Keratinocyte (primary cell): ENCODE results near the gene C14orf93.

ENCODE experiments used
- CTCF ChIP-seq, 3 experiments: IDR thresholded peaks in 1 of 3; conservative IDR thresholded peaks in 1 of 3; optimal IDR thresholded peaks in 1 of 3; 2 replicates in 2 of 3; 3 replicates in 1 of 3; pipeline versions ENCODE3 to v1.5.1; 2011; ENCODE audit warnings: low read length in 3 of 3, mild to moderate bottlenecking in 3 of 3, moderate library complexity in 2 of 3, control low read depth in 1 of 3, inconsistent platforms in 1 of 3; ENCODE audit not compliant: insufficient read depth in 2 of 3; ENCODE audit errors: extremely low read depth in 1 of 3
- EZH2 ChIP-seq: IDR thresholded peaks from one replicate; pipeline ENCODE4 v1.6.1; 2012; ENCODE audit warnings: inconsistent platforms, mild to moderate bottlenecking, low read length, moderate library complexity

DNA sequence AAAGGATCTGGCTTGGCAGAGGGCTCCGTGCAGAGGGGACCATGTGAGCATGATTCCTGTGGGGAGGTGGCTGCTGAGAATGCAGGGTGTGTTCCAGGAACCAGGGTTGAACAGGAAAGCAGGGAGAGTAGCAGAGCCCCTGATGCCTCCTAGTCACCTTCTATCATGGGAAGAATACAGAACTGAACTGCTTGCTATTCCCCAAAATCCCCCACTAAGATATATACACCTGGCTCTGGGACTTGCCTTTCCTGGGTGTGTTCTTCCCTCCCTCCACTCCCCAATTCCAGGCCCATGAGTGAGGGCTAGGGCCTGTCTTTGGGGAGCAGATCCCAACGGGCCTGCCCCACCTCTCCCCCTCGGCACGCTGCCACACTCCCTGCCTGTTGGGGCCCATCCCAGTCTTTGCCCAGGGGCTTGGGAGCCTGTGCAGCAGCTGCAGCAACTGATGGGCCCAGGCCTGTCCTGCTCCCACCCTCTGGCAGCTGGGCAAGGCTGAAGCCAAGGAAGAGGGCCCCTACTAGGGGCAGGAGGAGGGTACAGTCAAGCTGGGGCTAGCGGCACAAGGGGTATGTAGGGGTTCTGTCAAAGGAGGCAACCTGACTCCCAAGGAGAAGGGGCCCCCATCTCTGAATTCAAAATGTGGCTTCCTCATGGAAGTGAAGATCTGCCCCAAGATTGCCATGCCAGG lies 30.8 kb downstream of the C14orf93 start:
- TF ChIP-seq CTCF (optimal IDR thresholded peaks at IDR 0.05 in 1 of 3, IDR thresholded peaks at IDR 0.05 in 1 of 3, conservative IDR thresholded peaks at IDR 0.05 in 1 of 3; ENCODE audit: extremely low read depth in 1 of 3, insufficient read depth in 2 of 3, low read length in 3 of 3): peak in 1 of 3 experiments; percentile 39
- TF ChIP-seq EZH2: no peak
